HL-60 (cell line): Measurements from ENCODE around the gene C1orf210.

Experiments
- CTCF ChIP-seq: IDR thresholded peaks from one replicate; pipeline ENCODE4 v1.5.1; 2011; ENCODE audit warnings: low read length, control low read depth, inconsistent platforms; ENCODE audit not compliant: insufficient read depth
- GABPA ChIP-seq: IDR thresholded peaks from 2 replicates; pipeline ENCODE4 v1.6.1; 2012; ENCODE audit warnings: low read depth
- POLR2AphosphoS5 ChIP-seq: IDR thresholded peaks from 2 replicates; pipeline ENCODE4 v1.6.1; 2012; ENCODE audit warnings: low read depth
- REST ChIP-seq: IDR thresholded peaks from 2 replicates; pipeline ENCODE4 v1.6.1; 2012; ENCODE audit warnings: low read depth; ENCODE audit not compliant: insufficient replicate concordance

GRCh38 chr1:43300378-43301094, 15.2 kb upstream of the C1orf210 start, which contains the start of gene TIE1:
- no peak for TF ChIP-seq CTCF
- TF ChIP-seq POLR2AphosphoS5, result no peak
- TF ChIP-seq GABPA, result no peak
- no peak for TF ChIP-seq REST
